ENCODE data around the gene CSMD2. TPM values are rescaled to one million over a fixed set of nuclear protein-coding genes. Genes with fewer than 3 reads are reported as not detected.

The CSMD2 gene
- polyA plus RNA-seq, 1 experiment: 1.8 TPM

- no peaks in the 10 kb centered on the region for H3K36me3 ChIP-seq (ENCODE audit: control insufficient read depth, insufficient read depth, low read length)
- DNase-seq (ENCODE audit: low read depth): no peak
- H3K27me3 ChIP-seq (ENCODE audit: control insufficient read depth, insufficient read depth, low read length): no peaks in the 10 kb centered on the region
- H3K4me3 ChIP-seq (ENCODE audit: low read depth, low read length): no peak overlapping the region
- TF ChIP-seq CTCF (IDR thresholded peaks at IDR 0.05; ENCODE audit: insufficient read depth, low read depth, low read length): no peak
- ChIA-PET CTCF (no interaction called here), POLR2A (no interaction called here)
Observed at GRCh38 chr1:33527934-33528333, 637.1 kb downstream of the CSMD2 start.

- no peaks in the 10 kb centered on the region for H3K27me3 ChIP-seq (ENCODE audit: control insufficient read depth, insufficient read depth, low read length)
- no peak for DNase-seq (ENCODE audit: low read depth)
- no peaks in the 10 kb centered on the region for H3K36me3 ChIP-seq (ENCODE audit: control insufficient read depth, insufficient read depth, low read length)
- CTCF ChIA-PET: no interaction called here
- H3K4me3 ChIP-seq (ENCODE audit: low read depth, low read length): no peak overlapping the region
- TF ChIP-seq CTCF (IDR thresholded peaks at IDR 0.05; ENCODE audit: insufficient read depth, low read depth, low read length): no peak
- POLR2A ChIA-PET: no interaction called here
Observed at GRCh38 chr1:33524586-33524985, 640.4 kb downstream of the CSMD2 start.

- Histone ChIP-seq H3K27me3 (ENCODE audit: control insufficient read depth, insufficient read depth, low read length) (no peaks in the 10 kb centered on the region), H3K4me3 (ENCODE audit: low read depth, low read length) (no peak overlapping the region), H3K36me3 (ENCODE audit: control insufficient read depth, insufficient read depth, low read length) (no peaks in the 10 kb centered on the region)
- POLR2A ChIA-PET: no interaction called here
- CTCF ChIA-PET: no interaction called here
- TF ChIP-seq CTCF (IDR thresholded peaks at IDR 0.05; ENCODE audit: insufficient read depth, low read depth, low read length): no peak
- no peak for DNase-seq (ENCODE audit: low read depth)
Observed at GRCh38 chr1:33519240-33519884, 645.7 kb downstream of the CSMD2 start.

- TF ChIP-seq CTCF (IDR thresholded peaks at IDR 0.05; ENCODE audit: insufficient read depth, low read depth, low read length): no peak
- ChIA-PET CTCF (interaction anchor here (1.3 kb wide), 1 partner anchor 8 kb away, joined by 5 read pairs; no protein-coding TSS in a partner anchor), POLR2A (no interaction called here)
- Histone ChIP-seq H3K36me3 (ENCODE audit: control insufficient read depth, insufficient read depth, low read length) (no peaks in the 10 kb centered on the region), H3K27me3 (ENCODE audit: control insufficient read depth, insufficient read depth, low read length) (no peaks in the 10 kb centered on the region), H3K4me3 (ENCODE audit: low read depth, low read length) (no peak overlapping the region)
- DNase-seq (ENCODE audit: low read depth): no peak
Observed at GRCh38 chr1:33517596-33518250, 647.3 kb downstream of the CSMD2 start.

GRCh38 chr1:33516891-33517567 lies 648.0 kb downstream of the CSMD2 start:
- Histone ChIP-seq H3K36me3 (ENCODE audit: control insufficient read depth, insufficient read depth, low read length) (no peaks in the 10 kb centered on the region), H3K27me3 (ENCODE audit: control insufficient read depth, insufficient read depth, low read length) (no peaks in the 10 kb centered on the region), H3K4me3 (ENCODE audit: low read depth, low read length) (no peak overlapping the region)
- DNase-seq (ENCODE audit: low read depth): no peak
- TF ChIP-seq CTCF (IDR thresholded peaks at IDR 0.05; ENCODE audit: insufficient read depth, low read depth, low read length): no peak
- ChIA-PET CTCF (interaction anchor here (1.3 kb wide), 1 partner anchor 9 kb away, joined by 5 read pairs; no protein-coding TSS in a partner anchor), POLR2A (no interaction called here)

Measured in BJ (cell line).